NCI-H2227 (cell line): ENCODE data around the gene SOX5.
"Not testable (repeated sequence)": the region's sequence is repeated elsewhere in the genome, so short reads cannot be mapped to it uniquely, and the experiment has no call there.

ENCODE experiments used
- DNase-seq: peaks from one replicate; lab custom pipeline; 2025; ENCODE audit not compliant: unreplicated experiment; lab: John Stamatoyannopoulos, UW

The SOX5 gene

GRCh38 chr12:23503544-23503943 lies 445.9 kb downstream of the SOX5 start:
- no peak for DNase-seq

GRCh38 chr12:23502259-23502658 lies 447.2 kb downstream of the SOX5 start:
- DNase-seq = no peak

- no peak for DNase-seq
Observed at GRCh38 chr12:23495472-23495871, 454.0 kb downstream of the SOX5 start.

GRCh38 chr12:23493672-23494071 lies 455.8 kb downstream of the SOX5 start:
- DNase-seq = no peak

- not testable (repeated sequence) for DNase-seq
Observed at GRCh38 chr12:23491029-23491428, 458.4 kb downstream of the SOX5 start.

- DNase-seq = no peak
Observed at GRCh38 chr12:23488130-23488529, 461.3 kb downstream of the SOX5 start.

- DNase-seq = no peak
Observed at GRCh38 chr12:23484238-23484637, 465.2 kb downstream of the SOX5 start.

- DNase-seq = no peak
Observed at GRCh38 chr12:23482571-23482970, 466.9 kb downstream of the SOX5 start.
